HL-60 (cell line): ENCODE results near the gene PKN3.

Experiments used
- POLR2AphosphoS5 ChIP-seq: IDR thresholded peaks from 2 replicates; pipeline ENCODE4 v1.6.1; 2012; ENCODE audit warnings: low read depth
- TF ChIP-seq, protein P1 (sequence below): IDR thresholded peaks from one replicate; pipeline ENCODE4 v1.5.1; 2011; ENCODE audit warnings: low read length, control low read depth, inconsistent platforms; ENCODE audit not compliant: insufficient read depth

DNA sequence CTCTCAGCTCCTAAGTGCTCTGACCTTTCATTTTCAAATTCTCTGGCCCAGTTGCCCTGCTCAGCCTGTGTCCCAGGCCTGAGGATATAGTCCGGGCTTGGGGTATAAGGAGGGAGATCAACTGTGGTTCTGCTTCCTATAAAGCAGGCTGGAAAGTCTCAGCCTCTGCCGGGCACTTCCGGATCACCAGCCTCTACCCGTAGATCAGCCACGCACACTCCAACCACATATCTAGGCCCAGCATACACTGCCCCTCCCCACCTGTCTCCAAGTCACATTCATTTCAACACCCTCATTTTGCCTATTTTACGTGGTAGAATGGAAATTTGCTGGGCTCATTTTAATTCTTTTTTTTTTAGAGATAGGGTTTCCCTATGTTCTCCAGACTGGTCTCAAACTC lies 66.3 kb downstream of the PKN3 start:
- no peak for TF ChIP-seq POLR2AphosphoS5
- TF ChIP-seq, protein P1, sequence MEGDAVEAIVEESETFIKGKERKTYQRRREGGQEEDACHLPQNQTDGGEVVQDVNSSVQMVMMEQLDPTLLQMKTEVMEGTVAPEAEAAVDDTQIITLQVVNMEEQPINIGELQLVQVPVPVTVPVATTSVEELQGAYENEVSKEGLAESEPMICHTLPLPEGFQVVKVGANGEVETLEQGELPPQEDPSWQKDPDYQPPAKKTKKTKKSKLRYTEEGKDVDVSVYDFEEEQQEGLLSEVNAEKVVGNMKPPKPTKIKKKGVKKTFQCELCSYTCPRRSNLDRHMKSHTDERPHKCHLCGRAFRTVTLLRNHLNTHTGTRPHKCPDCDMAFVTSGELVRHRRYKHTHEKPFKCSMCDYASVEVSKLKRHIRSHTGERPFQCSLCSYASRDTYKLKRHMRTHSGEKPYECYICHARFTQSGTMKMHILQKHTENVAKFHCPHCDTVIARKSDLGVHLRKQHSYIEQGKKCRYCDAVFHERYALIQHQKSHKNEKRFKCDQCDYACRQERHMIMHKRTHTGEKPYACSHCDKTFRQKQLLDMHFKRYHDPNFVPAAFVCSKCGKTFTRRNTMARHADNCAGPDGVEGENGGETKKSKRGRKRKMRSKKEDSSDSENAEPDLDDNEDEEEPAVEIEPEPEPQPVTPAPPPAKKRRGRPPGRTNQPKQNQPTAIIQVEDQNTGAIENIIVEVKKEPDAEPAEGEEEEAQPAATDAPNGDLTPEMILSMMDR, result no peak
